MCF 10A (cell line): ENCODE data around the gene PARD3. TPM values are rescaled to one million over a fixed set of nuclear protein-coding genes. Genes with fewer than 3 reads are reported as not detected.

ENCODE experiments used
- BruUV-seq: library from RNA; stranded (reverse); fragments of 400-500 nt; replicated peaks from 2 replicates; lab custom pipeline; 2021; lab: Mats Ljungman, UMichigan
- CTCF ChIA-PET: fragments of 300-600 bp; sonication (Branson Sonifier 250); formaldehyde crosslinking; extraction: SDS; loops from one replicate; lab custom pipeline; 2021; ENCODE audit warnings: antibody characterized with exemption, inconsistent platforms; lab: Yijun Ruan, JAX
- POLR2A ChIA-PET: fragments of 300-600, 350-650 bp; sonication (Branson Sonifier 250); formaldehyde crosslinking; extraction: SDS; loops from one replicate; lab custom pipeline; 2020; ENCODE audit warnings: antibody characterized with exemption, inconsistent platforms; lab: Yijun Ruan, JAX
- DNase-seq: peaks from one replicate; pipeline ENCODE4 v3.0.0-alpha.2; 2018; ENCODE audit not compliant: unreplicated experiment
- H3K27ac Mint-ChIP-seq: one replicate; pipeline ENCODE4 v1.8.0; 2022; ENCODE audit warnings: mild to moderate bottlenecking, low read depth, mixed read lengths; ENCODE audit not compliant: unreplicated experiment
- H3K27me3 Mint-ChIP-seq: one replicate; pipeline ENCODE4 v1.8.0; 2022; ENCODE audit warnings: mixed read lengths; ENCODE audit not compliant: insufficient read depth, unreplicated experiment
- H3K36me3 Mint-ChIP-seq: one replicate; pipeline ENCODE4 v1.8.0; 2022; ENCODE audit warnings: mild to moderate bottlenecking, moderate library complexity, mixed read lengths; ENCODE audit not compliant: insufficient read depth, unreplicated experiment
- H3K4me1 Mint-ChIP-seq: one replicate; pipeline ENCODE4 v1.8.0; 2022; ENCODE audit warnings: mixed read lengths; ENCODE audit not compliant: insufficient read depth, unreplicated experiment
- H3K4me3 Mint-ChIP-seq: one replicate; pipeline ENCODE4 v1.8.0; 2022; ENCODE audit warnings: mild to moderate bottlenecking, moderate library complexity, mixed read lengths; ENCODE audit not compliant: unreplicated experiment
- H3K9me3 Mint-ChIP-seq: one replicate; pipeline ENCODE4 v1.8.0; 2022; ENCODE audit warnings: mixed read lengths; ENCODE audit not compliant: unreplicated experiment
- intact Hi-C: fragments of 100-400 bp; cut with micrococcal nuclease; formaldehyde crosslinking; loops from 2 replicates; pipeline ENCODE4 v1.14.1; 2022
- total RNA-seq: library from RNA; stranded (reverse); gene quantifications from 2 replicates; pipeline ENCODE4 v1.2.3, GENCODE V29; 2022
- TF ChIP-seq, protein P1 (sequence below): fragments of 200-600 bp; IDR thresholded peaks from one replicate; pipeline ENCODE4 v1.8.0; 2022; ENCODE audit warnings: antibody characterized with exemption, mild to moderate bottlenecking; ENCODE audit not compliant: unreplicated experiment

Gene PARD3
- total RNA-seq, 1 experiment from 2014 or later = 70.0 TPM

DNA sequence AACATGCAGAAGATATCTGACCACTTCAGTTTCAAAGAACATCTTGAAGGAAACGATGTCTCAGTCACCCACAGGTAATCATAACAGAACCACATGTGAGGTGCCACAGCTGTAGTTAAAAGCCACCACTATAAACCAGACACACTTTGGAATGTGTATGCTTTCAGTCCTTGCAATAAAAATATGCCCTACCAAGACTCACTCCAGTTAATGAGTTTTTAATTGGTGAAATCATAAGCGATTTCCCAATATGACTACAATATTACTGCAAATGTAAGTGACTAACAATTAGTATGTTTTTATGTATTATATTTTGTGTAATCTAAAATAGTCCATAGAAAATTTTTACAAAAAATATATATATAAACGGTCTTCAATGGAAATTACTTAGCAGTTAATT lies 428.2 kb downstream of the PARD3 start:
- Mint-ChIP-seq H3K4me3 (no peak overlapping the region), H3K27me3 (no peaks in the 10 kb centered on the region), H3K4me1 (no peaks in the 10 kb centered on the region), H3K27ac (no peak overlapping the region), H3K36me3 (peaks cover 14% of the 10 kb centered on the region), H3K9me3 (no peaks in the 10 kb centered on the region)
- ChIA-PET POLR2A (no interaction called here), CTCF (no interaction called here)
- intact Hi-C loops = no loop called here
- TF ChIP-seq, protein P1, sequence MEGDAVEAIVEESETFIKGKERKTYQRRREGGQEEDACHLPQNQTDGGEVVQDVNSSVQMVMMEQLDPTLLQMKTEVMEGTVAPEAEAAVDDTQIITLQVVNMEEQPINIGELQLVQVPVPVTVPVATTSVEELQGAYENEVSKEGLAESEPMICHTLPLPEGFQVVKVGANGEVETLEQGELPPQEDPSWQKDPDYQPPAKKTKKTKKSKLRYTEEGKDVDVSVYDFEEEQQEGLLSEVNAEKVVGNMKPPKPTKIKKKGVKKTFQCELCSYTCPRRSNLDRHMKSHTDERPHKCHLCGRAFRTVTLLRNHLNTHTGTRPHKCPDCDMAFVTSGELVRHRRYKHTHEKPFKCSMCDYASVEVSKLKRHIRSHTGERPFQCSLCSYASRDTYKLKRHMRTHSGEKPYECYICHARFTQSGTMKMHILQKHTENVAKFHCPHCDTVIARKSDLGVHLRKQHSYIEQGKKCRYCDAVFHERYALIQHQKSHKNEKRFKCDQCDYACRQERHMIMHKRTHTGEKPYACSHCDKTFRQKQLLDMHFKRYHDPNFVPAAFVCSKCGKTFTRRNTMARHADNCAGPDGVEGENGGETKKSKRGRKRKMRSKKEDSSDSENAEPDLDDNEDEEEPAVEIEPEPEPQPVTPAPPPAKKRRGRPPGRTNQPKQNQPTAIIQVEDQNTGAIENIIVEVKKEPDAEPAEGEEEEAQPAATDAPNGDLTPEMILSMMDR = no peak
- DNase-seq = no peak
- BruUV-seq = no TSS peak

DNA sequence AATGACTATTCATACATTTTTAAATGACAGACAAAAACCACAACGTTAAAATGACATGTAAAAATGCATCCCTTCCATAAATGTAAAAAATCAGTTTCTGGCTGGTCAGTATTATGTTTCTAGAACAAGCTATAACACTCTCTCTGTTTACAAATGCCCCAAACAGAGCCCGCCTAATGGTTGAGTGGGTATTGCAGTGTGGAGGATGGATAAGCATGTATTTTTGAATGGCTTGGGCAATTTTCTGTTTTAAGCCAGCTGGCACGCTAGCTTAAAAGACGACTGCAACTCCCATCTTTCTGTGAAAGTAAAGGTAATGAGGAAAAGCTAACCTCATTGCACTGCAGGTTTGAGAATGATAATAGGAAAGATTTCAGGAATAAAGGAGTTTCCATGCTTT lies 430.7 kb downstream of the PARD3 start:
- no TSS peak for BruUV-seq
- POLR2A ChIA-PET = no interaction called here
- intact Hi-C loops = no loop called here
- no peaks in the 10 kb centered on the region for H3K4me1 Mint-ChIP-seq
- H3K9me3 Mint-ChIP-seq = no peaks in the 10 kb centered on the region
- no peaks in the 10 kb centered on the region for H3K27me3 Mint-ChIP-seq
- TF ChIP-seq, protein P1 = no peak
- CTCF ChIA-PET = interaction anchor here (1.1 kb wide), 1 partner anchor 20 kb away, joined by 3 read pairs; no protein-coding TSS in a partner anchor
- H3K4me3 Mint-ChIP-seq = no peak overlapping the region
- peaks cover 22% of the 10 kb centered on the region for H3K36me3 Mint-ChIP-seq
- no peak for DNase-seq
- H3K27ac Mint-ChIP-seq = no peak overlapping the region

DNA sequence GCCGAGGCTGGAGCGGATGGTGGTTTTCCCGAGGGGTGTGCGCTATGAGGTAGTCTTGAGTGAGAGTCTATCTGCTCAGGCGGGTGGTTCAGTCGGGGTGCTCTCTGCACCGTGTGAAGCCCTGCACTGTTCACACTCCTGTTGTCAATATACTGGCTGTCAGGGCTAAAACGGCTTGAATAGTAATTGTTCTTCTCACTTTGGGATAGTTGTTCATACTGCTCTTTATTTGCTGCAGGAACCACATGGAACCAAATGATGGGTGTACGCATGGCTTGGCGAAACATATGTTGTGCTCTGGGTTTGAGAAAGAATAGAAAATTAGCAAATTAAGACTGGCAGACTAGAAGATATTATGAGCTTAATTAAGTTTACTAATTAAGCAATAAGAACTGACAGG lies 432.5 kb downstream of the PARD3 start:
- Mint-ChIP-seq H3K36me3 (peaks cover 31% of the 10 kb centered on the region), H3K4me1 (no peaks in the 10 kb centered on the region), H3K9me3 (no peaks in the 10 kb centered on the region), H3K27me3 (no peaks in the 10 kb centered on the region), H3K4me3 (no peak overlapping the region), H3K27ac (no peak overlapping the region)
- ChIA-PET CTCF (no interaction called here), POLR2A (no interaction called here)
- TF ChIP-seq, protein P1 = no peak
- DNase-seq = no peak
- no TSS peak for BruUV-seq
- intact Hi-C loops = no loop called here

DNA sequence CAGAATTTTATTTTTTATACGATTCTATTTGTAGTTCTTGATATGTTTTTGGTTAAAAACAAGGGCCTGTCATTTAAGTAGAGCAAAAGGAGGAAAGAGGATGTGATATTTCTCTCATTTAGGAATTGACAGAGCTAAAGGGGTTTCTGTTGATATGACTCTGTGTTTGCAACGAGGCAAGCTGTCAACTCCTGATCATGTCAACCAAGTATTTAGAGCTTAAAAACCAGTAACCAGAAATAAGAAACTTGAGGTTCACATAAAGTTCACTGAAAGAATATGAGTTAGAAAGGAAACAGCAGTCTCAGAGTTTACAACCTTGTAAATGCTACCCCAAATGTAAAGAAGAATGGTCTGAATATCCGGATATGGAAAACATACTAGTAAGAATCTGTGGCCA lies 434.2 kb downstream of the PARD3 start:
- CTCF ChIA-PET = no interaction called here
- BruUV-seq = no TSS peak
- TF ChIP-seq, protein P1 = no peak
- POLR2A ChIA-PET = no interaction called here
- H3K4me1 Mint-ChIP-seq = no peaks in the 10 kb centered on the region
- no peaks in the 10 kb centered on the region for H3K27me3 Mint-ChIP-seq
- no peak for DNase-seq
- no peak overlapping the region for H3K27ac Mint-ChIP-seq
- no peaks in the 10 kb centered on the region for H3K9me3 Mint-ChIP-seq
- H3K4me3 Mint-ChIP-seq = no peak overlapping the region
- intact Hi-C loops = no loop called here
- H3K36me3 Mint-ChIP-seq = peaks cover 45% of the 10 kb centered on the region
